H7 (cell line): ENCODE results near the gene METTL24. TPM values are rescaled to one million over a fixed set of nuclear protein-coding genes. Genes with fewer than 3 reads are reported as not detected.
A peak's percentile ranks its signal among the peaks of the same experiment; 100 is the strongest.

Source experiments
- DNase-seq: peaks from one replicate; pipeline ENCODE4 v3.0.0; 2012
- H3K27me3 ChIP-seq: 2 replicates; pipeline ENCODE4 v1.6.0; 2011; ENCODE audit warnings: mild to moderate bottlenecking, low read length; ENCODE audit not compliant: control insufficient read depth, insufficient read depth
- H3K36me3 ChIP-seq: replicated peaks from 2 replicates; pipeline ENCODE4 v1.5.1; 2011; ENCODE audit warnings: low read length; ENCODE audit not compliant: control insufficient read depth, insufficient read depth
- H3K4me3 ChIP-seq: 2 replicates; pipeline ENCODE4 v1.5.1; 2011; ENCODE audit warnings: low read depth, mild to moderate bottlenecking, control low read depth, low read length, moderate library complexity; ENCODE audit not compliant: insufficient read depth
- total RNA-seq: library from RNA; depleted of rRNA; stranded (reverse); fragments of >200 nt; shearing (Covaris generic); gene quantifications from 2 replicates; pipeline ENCODE4 v1.2.3, GENCODE V29; 2014; rRNA removed

METTL24 gene, protein sequence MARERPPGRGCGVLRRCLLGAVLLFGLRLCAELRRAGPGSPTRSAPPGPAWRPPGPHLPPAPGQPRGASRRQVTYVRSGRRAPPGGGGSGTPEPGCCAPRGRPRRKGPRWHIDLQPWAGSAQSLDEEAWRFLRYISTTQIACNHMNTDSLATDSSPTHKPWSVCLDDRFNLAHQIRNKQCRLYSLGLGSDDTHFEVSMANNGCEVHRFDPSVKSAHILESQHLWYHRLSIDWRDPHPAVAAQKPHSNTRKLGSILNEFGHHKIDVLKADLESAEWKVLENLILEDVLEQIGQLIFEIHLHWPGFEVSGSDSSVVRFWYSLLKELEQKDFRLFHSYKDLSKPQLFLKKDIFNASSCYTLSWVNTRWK
- total RNA-seq = 0.41 and 0.69 TPM in 2 replicates

DNA sequence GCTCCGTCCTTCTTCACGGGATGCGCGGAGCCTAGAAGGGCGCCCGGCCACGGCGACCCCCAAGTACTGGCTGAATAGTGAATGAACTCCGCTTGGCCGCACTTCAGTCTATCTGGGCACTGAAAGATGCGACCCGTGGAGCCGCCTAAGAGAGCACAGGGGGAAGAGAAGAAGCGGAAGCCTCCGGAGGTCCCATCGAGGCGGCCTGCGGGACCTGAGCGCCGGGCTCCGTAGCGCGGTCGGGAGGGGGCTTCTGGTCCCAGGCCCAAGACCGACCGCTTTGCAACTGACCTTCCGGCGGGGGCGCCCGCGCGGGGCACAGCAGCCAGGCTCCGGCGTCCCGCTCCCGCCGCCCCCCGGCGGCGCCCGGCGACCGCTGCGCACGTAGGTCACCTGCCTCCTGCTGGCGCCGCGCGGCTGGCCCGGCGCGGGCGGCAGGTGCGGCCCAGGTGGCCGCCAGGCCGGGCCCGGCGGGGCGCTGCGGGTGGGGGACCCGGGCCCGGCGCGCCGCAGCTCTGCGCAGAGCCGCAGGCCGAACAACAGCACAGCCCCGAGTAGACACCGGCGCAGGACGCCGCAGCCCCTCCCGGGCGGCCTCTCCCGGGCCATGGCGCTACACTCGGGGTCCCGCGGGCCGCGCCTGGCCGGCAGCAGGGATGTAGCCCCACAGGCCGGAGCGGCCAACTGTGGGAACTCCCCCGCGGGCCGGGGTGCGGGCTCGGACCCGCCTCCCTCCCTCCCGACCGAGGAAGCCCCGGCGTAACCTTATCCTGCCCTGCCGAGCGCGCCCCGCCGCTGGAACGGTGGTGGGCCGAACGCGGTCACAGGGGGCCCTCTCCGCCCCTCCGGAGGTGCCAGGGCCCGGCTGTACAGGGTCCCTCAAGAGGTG is at the start of gene METTL24:
Gene METTL24, minus strand, starts transcription at position 686 of the 889 bp plus-strand sequence. Its CDS starts 77 bp downstream, at position 609.
- Histone ChIP-seq H3K27me3 (peaks cover 25% of the 10 kb centered on the region), H3K36me3 (no peaks in the 10 kb centered on the region), H3K4me3 (peak within 1 kb of the TSS; percentile 60)
- DNase-seq = peak; percentile 86

DNA sequence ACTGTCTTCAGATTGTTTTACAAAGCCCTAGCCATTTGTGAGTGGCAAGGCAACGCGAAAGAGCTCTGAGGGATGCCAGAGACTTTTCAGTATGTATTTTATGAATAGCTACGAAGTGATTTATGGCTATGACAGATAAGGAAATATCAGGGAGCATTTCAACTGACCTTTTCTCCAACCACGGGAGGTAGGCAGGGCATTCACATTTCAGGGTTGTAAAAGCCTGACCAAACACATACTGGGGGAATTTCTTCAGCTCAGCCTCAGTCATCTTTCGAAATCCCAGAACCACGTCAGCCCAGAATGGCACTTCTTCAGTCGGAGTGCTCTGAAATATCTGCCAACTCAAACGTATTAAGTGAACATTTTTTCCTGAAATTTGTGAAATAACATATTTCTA is 46.5 kb upstream of the METTL24 start:
- no peak for DNase-seq
- Histone ChIP-seq H3K36me3 (no peaks in the 10 kb centered on the region), H3K27me3 (no peaks in the 10 kb centered on the region), H3K4me3 (no peak overlapping the region)

DNA sequence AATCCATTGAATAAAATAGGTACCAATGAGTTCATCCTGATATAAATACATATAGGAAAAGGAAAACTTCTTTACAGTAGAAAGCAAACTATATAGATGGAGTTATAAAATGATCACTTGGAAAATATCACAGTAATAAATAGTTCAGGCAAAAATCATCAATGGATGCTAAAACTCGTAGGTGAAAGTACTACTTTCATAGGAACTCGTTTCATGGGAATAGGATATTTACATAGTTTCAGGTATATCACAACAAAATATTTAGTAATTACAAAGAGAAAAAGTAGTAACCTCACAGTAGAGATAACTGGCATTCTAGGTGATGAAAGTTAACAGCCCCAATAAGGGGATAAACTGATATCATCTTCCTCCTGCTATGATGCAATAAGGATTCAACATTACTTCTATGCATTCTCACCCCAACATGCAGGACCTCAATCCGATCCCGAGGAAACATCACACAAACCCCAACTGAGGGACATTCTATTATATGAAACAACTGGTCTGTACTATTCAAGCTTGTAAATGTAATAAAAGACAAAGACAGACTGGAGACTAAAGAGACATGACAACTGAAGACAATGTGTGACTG is 43.5 kb upstream of the METTL24 start:
- Histone ChIP-seq H3K27me3 (no peaks in the 10 kb centered on the region), H3K36me3 (no peaks in the 10 kb centered on the region), H3K4me3 (no peak overlapping the region)
- DNase-seq = no peak

DNA sequence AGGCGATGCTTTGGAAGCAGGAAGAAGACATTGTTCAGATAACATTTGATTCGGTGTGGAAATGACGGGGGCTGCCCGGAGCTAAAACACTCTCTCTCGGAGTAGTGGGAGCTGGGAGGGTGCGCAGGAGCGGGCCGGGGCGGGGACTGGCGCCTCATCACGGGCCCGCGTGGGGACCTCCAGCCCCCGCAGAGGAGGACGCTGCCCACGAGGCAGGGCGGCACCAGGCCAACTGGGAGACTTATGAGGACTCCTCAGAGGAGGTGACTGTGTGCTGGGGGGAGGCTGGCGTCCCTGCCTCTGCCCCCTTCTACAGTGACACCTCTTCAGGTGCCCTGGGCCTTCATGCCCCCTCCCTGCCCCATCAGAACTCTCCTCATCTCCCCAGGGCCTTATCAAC is 42.1 kb upstream of the METTL24 start:
- H3K36me3 ChIP-seq = no peaks in the 10 kb centered on the region
- H3K4me3 ChIP-seq = no peak overlapping the region
- DNase-seq = peak; percentile 35
- no peaks in the 10 kb centered on the region for H3K27me3 ChIP-seq

DNA sequence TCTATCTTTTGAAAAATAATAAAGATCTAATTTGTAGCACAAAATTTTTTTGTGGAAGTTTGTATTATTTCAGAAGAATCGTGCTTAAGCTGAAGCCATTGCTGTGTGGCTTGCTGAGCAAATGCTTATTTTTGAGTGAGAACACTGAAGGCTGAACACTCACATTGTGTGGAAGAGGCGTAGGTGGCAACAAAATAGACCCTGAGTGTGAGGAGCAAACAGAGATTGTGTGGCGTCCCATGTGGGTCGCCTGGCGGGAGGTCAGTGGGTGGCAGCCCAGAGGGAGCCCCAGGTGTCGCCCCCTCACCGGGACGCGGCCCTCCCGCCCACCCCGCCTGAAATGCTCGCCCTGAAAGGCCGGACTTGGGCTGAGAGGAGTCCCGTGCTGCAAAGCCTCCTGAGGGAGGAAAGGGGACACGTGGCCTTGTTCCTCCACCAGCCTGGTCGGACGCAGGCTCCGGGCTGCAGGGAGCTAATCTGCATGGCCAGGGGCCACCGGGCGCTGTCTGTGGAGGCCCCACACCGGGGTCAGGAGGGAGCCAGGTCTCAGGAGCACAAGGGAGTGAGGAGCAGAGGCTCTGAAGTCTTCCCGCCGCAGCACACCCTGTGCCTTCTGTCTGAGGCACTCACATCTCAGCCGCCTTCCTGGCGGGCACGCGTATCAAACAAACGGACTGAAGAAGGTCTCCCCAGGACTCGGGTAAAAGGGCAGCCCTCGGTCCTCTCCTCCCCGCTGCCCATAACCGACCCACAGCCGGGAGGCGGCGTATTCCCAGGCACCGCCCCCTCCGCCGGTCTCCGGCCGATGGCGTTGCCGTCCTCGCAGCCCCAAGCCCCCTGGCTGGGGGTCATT is 41.3 kb upstream of the METTL24 start:
- Histone ChIP-seq H3K27me3 (no peaks in the 10 kb centered on the region), H3K4me3 (no peak overlapping the region), H3K36me3 (no peaks in the 10 kb centered on the region)
- DNase-seq = peak; percentile 47

DNA sequence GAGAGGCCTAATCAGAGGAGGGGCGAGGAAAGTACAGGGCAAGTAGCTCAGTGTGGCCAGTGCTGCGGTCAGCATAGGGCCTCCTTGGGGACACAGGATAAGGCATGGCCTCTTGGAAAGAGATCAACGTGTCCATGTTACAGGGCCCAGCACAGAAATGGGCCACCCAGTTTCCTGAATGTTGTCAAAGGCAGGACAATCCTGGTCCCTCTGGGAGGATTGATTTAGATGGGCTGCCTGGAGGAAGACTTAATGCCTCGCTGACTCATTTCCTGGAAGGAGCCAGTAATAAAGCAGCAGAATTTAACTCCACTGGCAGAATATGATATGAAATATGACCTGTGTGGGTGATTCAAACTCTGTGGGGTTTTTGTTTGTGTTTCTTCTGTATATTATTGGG is 40.6 kb upstream of the METTL24 start:
- DNase-seq = no peak
- H3K27me3 ChIP-seq = no peaks in the 10 kb centered on the region
- H3K36me3 ChIP-seq = no peaks in the 10 kb centered on the region
- H3K4me3 ChIP-seq = no peak overlapping the region

DNA sequence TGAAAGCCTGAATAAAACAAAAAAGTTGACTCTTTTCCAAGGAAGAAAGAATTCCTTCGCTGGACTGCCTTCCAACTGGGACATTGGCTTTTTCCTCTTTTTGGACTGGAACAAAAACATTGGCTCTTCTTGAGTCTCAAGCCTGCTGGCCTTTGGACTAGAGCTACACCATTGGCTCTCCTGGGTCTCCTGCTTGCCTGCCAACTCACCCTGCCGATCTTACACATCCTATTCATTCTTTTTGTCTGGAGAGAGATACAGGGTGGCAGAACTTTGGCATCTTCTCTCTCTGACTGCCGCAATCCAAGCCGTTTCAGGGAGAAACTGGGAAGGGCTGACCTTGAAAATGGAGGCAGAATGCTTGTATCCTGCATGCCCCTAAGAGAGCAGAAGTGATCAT is 37.1 kb upstream of the METTL24 start:
- no peaks in the 10 kb centered on the region for H3K36me3 ChIP-seq
- DNase-seq = no peak
- H3K4me3 ChIP-seq = no peak overlapping the region
- H3K27me3 ChIP-seq = no peaks in the 10 kb centered on the region

DNA sequence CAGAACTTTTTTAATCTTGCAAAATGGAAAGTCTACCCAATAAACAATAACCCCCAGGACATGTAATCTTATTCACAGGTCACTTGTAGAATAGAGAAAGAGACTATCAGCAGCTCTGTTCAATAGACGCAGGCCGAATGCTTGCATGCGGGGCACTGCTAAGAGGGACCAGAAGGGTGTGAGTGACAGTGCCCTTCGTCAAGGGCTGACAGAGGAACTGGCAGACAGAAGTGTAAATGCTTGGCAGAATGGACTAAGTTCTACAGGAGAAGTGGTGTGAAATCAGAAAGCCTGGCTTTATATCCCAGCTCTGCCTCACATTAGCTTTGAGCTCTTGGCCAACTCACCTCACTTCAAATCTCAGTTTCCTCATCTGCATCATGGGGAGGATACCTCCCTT is 36.3 kb upstream of the METTL24 start:
- DNase-seq = no peak
- no peak overlapping the region for H3K4me3 ChIP-seq
- no peaks in the 10 kb centered on the region for H3K27me3 ChIP-seq

DNA sequence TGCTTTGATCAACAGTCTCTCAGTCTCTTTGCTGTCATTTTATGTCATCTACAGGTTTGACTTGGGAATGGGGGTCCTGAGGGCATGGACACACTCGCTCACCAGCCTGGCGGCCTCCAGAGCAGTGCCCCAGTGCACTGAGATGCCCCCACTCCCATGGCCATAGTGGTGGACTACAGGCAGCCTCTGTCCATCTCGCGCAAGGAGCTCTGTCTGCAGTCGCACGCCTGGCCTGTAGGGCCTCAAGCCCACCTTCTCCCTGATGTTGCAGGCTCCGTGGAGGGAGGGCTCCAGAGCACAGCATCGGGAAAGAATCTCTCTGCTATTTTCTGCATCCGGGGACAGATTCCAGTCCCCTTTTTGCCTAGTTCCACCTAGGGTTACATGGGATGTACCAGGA is 34.6 kb upstream of the METTL24 start:
- peak; percentile 56 for DNase-seq
- Histone ChIP-seq H3K36me3 (no peaks in the 10 kb centered on the region), H3K4me3 (no peak overlapping the region), H3K27me3 (no peaks in the 10 kb centered on the region)

More for the DNA sequence above, 36.3 kb upstream of the METTL24 start:
- H3K36me3 ChIP-seq = no peaks in the 10 kb centered on the region

DNA sequence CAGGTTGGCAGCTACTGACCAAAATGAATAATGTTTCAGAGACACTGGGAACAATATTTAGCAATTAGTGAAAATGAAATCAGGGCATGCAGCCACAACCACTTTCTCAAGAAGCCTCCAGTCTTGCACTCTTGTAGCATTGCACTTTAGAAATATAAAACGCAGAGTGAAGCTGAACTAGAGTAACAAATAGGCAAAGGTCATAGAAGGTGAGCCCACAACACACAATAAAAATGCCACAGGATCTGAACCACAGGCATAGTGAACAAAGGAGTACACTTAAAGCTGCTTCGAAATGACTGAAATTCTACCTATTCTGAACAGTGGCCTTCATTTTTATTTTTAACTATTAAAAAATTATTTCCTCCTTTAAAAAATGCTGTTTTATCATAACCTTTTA is 32.3 kb upstream of the METTL24 start:
- DNase-seq = no peak
- Histone ChIP-seq H3K36me3 (no peaks in the 10 kb centered on the region), H3K4me3 (no peak overlapping the region), H3K27me3 (no peaks in the 10 kb centered on the region)

DNA sequence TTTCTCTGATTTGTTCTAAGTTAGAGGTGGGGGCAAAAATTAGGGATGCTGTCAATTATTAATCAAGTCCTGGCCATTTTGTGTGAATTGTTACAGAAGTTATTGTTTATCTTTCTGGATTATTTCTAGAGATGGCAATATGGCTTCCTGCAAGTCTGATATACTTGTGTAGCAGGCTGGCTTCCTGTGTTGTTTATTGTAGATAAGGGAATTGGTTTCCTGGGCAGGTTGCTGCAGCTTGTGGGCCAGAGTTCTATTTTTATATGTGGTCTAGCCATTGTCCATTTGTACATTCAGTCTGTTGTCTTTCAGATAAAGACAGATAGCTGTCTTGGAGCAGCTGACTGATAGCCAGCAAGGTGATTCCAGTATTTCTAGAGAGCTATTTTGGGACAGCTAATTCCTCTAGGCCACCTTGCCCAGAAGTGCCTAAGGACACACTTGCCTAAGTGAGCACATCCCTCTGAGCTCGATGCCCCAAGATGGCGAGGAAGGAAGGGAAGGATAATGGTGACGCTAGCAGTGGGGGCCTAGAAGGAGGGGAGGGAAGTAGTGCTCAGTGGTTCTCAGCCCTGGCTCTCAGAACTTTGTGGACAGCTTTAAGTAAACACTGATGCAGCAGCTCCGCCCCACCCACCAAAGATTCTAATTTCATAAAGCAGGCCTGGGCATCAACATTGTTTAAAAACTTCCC is 31.7 kb upstream of the METTL24 start:
- Histone ChIP-seq H3K27me3 (no peaks in the 10 kb centered on the region), H3K36me3 (no peaks in the 10 kb centered on the region), H3K4me3 (no peak overlapping the region)
- DNase-seq = no peak

DNA sequence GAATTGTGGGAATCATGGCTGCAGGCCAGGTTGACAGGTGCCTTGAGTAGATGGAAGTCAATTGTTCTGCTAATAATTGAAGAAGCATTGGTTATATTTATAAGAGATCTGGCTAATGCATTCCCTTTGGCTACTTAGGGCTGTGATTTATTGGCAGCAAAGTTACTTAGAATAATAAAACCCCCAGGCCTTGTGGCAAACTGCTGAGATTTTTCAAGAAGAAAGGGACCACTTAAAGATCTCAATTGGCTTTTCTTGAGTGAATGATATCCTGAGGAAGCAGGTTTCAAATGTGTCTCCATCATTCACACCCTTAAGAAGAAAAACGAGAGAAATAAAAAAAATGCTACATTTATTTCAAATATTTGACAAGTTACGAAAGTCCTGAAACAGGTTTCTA is 29.8 kb upstream of the METTL24 start:
- H3K36me3 ChIP-seq = no peaks in the 10 kb centered on the region
- no peaks in the 10 kb centered on the region for H3K27me3 ChIP-seq
- no peak for DNase-seq
- no peak overlapping the region for H3K4me3 ChIP-seq

DNA sequence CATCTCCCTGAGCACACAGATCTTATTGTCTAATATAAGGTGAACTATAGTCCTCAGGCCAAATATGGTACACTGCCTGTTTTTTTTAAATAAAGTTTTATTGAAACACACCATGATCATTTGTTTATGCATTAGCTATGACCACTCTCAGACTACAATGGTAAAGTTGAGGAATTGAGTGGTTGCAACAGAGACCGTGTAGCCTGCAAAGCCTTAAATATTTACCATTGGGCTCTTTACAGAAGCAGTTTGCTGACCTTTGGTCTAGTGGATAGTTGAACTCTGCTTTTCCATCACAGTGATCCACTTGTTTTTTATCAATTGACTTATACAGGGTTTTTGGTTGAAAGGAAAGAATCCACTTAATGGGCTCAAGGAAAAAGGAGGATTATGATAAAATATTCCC is 27.3 kb upstream of the METTL24 start:
- H3K36me3 ChIP-seq = no peaks in the 10 kb centered on the region
- no peak overlapping the region for H3K4me3 ChIP-seq
- no peaks in the 10 kb centered on the region for H3K27me3 ChIP-seq
- DNase-seq = no peak
